Ectodermal cell (in vitro differentiated cells): ENCODE measurements around the gene RBP5.

Source experiments
- H3K27ac ChIP-seq: 2 replicates; pipeline ENCODE4 v1.7.0; 2013; ENCODE audit warnings: mild to moderate bottlenecking, low read depth, low read length; ENCODE audit not compliant: insufficient read depth, poor library complexity, severe bottlenecking
- H3K27me3 ChIP-seq: 2 replicates; pipeline ENCODE4 v1.7.0; 2013; ENCODE audit warnings: mild to moderate bottlenecking, low read length; ENCODE audit not compliant: insufficient read depth, control insufficient read depth, poor library complexity, severe bottlenecking
- H3K36me3 ChIP-seq: one replicate; pipeline ENCODE4 v1.7.0; 2013; ENCODE audit warnings: low read length; ENCODE audit not compliant: control insufficient read depth, insufficient read depth
- H3K4me1 ChIP-seq: one replicate; pipeline ENCODE4 v1.7.0; 2013; ENCODE audit warnings: low read length; ENCODE audit not compliant: control insufficient read depth, insufficient read depth
- H3K4me3 ChIP-seq: 2 replicates; pipeline ENCODE4 v1.7.0; 2013; ENCODE audit warnings: low read depth, low read length, control low read depth; ENCODE audit not compliant: insufficient read depth
- H3K9me3 ChIP-seq: 2 replicates; pipeline ENCODE4 v1.7.0; 2013; ENCODE audit warnings: mild to moderate bottlenecking, low read length, moderate library complexity; ENCODE audit not compliant: control insufficient read depth
- WGBS, 2 experiments: methylation state at CpG; one replicate each; pipeline ENCODE4 v1.1.7; 2013; ENCODE audit warnings: missing lambda C conversion rate in 2 of 2; 5-methylcytosine and 5-hydroxymethylcytosine counted together

RBP5 gene

GRCh38 chr12:7158781-7159609, 30.3 kb upstream of the RBP5 start:
- Histone ChIP-seq H3K27ac (no peak overlapping the region), H3K4me3 (no peak overlapping the region), H3K27me3 (peaks cover 9% of the 10 kb centered on the region), H3K36me3 (no peaks in the 10 kb centered on the region), H3K4me1 (no peaks in the 10 kb centered on the region), H3K9me3 (no peaks in the 10 kb centered on the region)
- WGBS, 2 experiments, result 82 to 85% methylated on average over 10 of the region's 10 CpGs

- H3K9me3 ChIP-seq, result no peaks in the 10 kb centered on the region
- 94 to 95% methylated on average over 17 of the region's 17 CpGs for WGBS, 2 experiments
- peaks cover under 1% of the 10 kb centered on the region for H3K27me3 ChIP-seq
- no peaks in the 10 kb centered on the region for H3K36me3 ChIP-seq
- no peaks in the 10 kb centered on the region for H3K4me1 ChIP-seq
- no peak overlapping the region for H3K4me3 ChIP-seq
- H3K27ac ChIP-seq, result no peak overlapping the region
Measured at GRCh38 chr12:7157391-7157790, 28.7 kb upstream of the RBP5 start.

GRCh38 chr12:7156259-7157197, 27.8 kb upstream of the RBP5 start:
- no peak overlapping the region for H3K27ac ChIP-seq
- no peak overlapping the region for H3K4me3 ChIP-seq
- no peaks in the 10 kb centered on the region for H3K27me3 ChIP-seq
- no peaks in the 10 kb centered on the region for H3K4me1 ChIP-seq
- WGBS, 2 experiments, result 92 to 93% methylated on average over 24 of the region's 24 CpGs
- no peaks in the 10 kb centered on the region for H3K36me3 ChIP-seq
- no peaks in the 10 kb centered on the region for H3K9me3 ChIP-seq

- Histone ChIP-seq H3K4me3 (no peak overlapping the region), H3K27ac (no peak overlapping the region), H3K36me3 (no peaks in the 10 kb centered on the region), H3K4me1 (no peaks in the 10 kb centered on the region), H3K9me3 (no peaks in the 10 kb centered on the region), H3K27me3 (no peaks in the 10 kb centered on the region)
- WGBS, 2 experiments, result 92% methylated on average over 8 of the region's 8 CpGs
Measured at GRCh38 chr12:7155471-7156034, 26.9 kb upstream of the RBP5 start.

GRCh38 chr12:7154901-7155470, 26.3 kb upstream of the RBP5 start:
- Histone ChIP-seq H3K27ac (no peak overlapping the region), H3K27me3 (no peaks in the 10 kb centered on the region), H3K4me3 (no peak overlapping the region), H3K9me3 (no peaks in the 10 kb centered on the region), H3K36me3 (no peaks in the 10 kb centered on the region), H3K4me1 (no peaks in the 10 kb centered on the region)
- WGBS, 2 experiments, result 92 to 94% methylated on average over 12 of the region's 12 CpGs

- Histone ChIP-seq H3K36me3 (no peaks in the 10 kb centered on the region), H3K9me3 (no peaks in the 10 kb centered on the region), H3K27ac (no peak overlapping the region), H3K4me3 (no peak overlapping the region), H3K4me1 (no peaks in the 10 kb centered on the region), H3K27me3 (no peaks in the 10 kb centered on the region)
- WGBS, 2 experiments, result 93 to 95% methylated on average over 6 of the region's 6 CpGs
Measured at GRCh38 chr12:7154042-7154441, 25.4 kb upstream of the RBP5 start.

- Histone ChIP-seq H3K4me3 (no peak overlapping the region), H3K9me3 (no peaks in the 10 kb centered on the region), H3K27me3 (no peaks in the 10 kb centered on the region), H3K27ac (no peak overlapping the region), H3K4me1 (no peaks in the 10 kb centered on the region), H3K36me3 (no peaks in the 10 kb centered on the region)
- 88 to 91% methylated on average over 3 to 4 of the region's 4 CpGs for WGBS, 2 experiments
Measured at GRCh38 chr12:7152818-7153217, 24.1 kb upstream of the RBP5 start.

- Histone ChIP-seq H3K9me3 (no peaks in the 10 kb centered on the region), H3K27ac (no peak overlapping the region), H3K36me3 (no peaks in the 10 kb centered on the region), H3K27me3 (no peaks in the 10 kb centered on the region), H3K4me1 (no peaks in the 10 kb centered on the region), H3K4me3 (no peak overlapping the region)
- WGBS, 2 experiments, result 93 to 94% methylated on average over 5 to 6 of the region's 6 CpGs
Measured at GRCh38 chr12:7151532-7151931, 22.8 kb upstream of the RBP5 start.

GRCh38 chr12:7150841-7151240, 22.2 kb upstream of the RBP5 start:
- Histone ChIP-seq H3K27me3 (no peaks in the 10 kb centered on the region), H3K4me1 (no peaks in the 10 kb centered on the region), H3K4me3 (no peak overlapping the region), H3K36me3 (no peaks in the 10 kb centered on the region), H3K9me3 (no peaks in the 10 kb centered on the region), H3K27ac (no peak overlapping the region)
- 93 to 96% methylated on average over 6 of the region's 6 CpGs for WGBS, 2 experiments

- 96 to 97% methylated on average over 12 of the region's 12 CpGs for WGBS, 2 experiments
- no peaks in the 10 kb centered on the region for H3K4me1 ChIP-seq
- no peaks in the 10 kb centered on the region for H3K36me3 ChIP-seq
- H3K27me3 ChIP-seq, result no peaks in the 10 kb centered on the region
- no peak overlapping the region for H3K27ac ChIP-seq
- H3K9me3 ChIP-seq, result no peaks in the 10 kb centered on the region
- no peak overlapping the region for H3K4me3 ChIP-seq
Measured at GRCh38 chr12:7150356-7150755, 21.7 kb upstream of the RBP5 start.
